HEK293 (cell line): Measurements from ENCODE around the gene NIP7.

Experiments
- CTCF ChIA-PET: fragments of 350-600 bp; formaldehyde crosslinking; extraction: SDS; loops from one replicate; lab custom pipeline; 2021; ENCODE audit warnings: antibody characterized with exemption; lab: Yijun Ruan, JAX
- POLR2A ChIA-PET: fragments of 300-600 bp; formaldehyde crosslinking; extraction: SDS; loops from one replicate; lab custom pipeline; 2020; ENCODE audit warnings: antibody characterized with exemption, inconsistent platforms; lab: Yijun Ruan, JAX
- H3K27ac ChIP-seq: fragments of 200-500 bp; sonication (Bioruptor generic); 2 replicates; pipeline ENCODE4 v1.5.1; 2014; ENCODE audit warnings: low read depth, low read length, control low read depth, inconsistent platforms; ENCODE audit errors: extremely low read depth
- H3K36me3 ChIP-seq, 2 experiments: fragments of 200-500 bp in 1 of 2; sonication (Bioruptor generic) in 1 of 2; 1 replicate in 1 of 2; 2 replicates in 1 of 2; pipeline ENCODE4 v1.5.1; 2014 to 2017; ENCODE audit warnings: inconsistent platforms in 2 of 2, low read length in 2 of 2; ENCODE audit not compliant: control insufficient read depth in 2 of 2, insufficient read depth in 1 of 2
- H3K4me1 ChIP-seq: fragments of 200-500 bp; sonication (Bioruptor generic); 2 replicates; pipeline ENCODE4 v1.5.1; 2014; ENCODE audit warnings: mild to moderate bottlenecking, low read length, inconsistent platforms; ENCODE audit not compliant: control insufficient read depth, insufficient read depth
- H3K4me3 ChIP-seq: 2 replicates; pipeline ENCODE4 v1.5.1; 2011; ENCODE audit warnings: low read depth, mild to moderate bottlenecking, control low read depth, low read length, moderate library complexity
- H3K9me3 ChIP-seq: fragments of 200-500 bp; sonication (Bioruptor generic); 2 replicates; pipeline ENCODE4 v1.5.1; 2014; ENCODE audit warnings: low read depth, low read length, inconsistent platforms; ENCODE audit not compliant: control insufficient read depth, insufficient read depth
- BCL11A ChIP-seq: fragments of 450-650 bp; formaldehyde crosslinking; IDR thresholded peaks from 2 replicates; pipeline ENCODE4 v1.5.1; 2016; ENCODE audit warnings: low read depth, missing biosample characterization, missing genetic modification characterization
- FEZF1 ChIP-seq: fragments of 450-650 bp; formaldehyde crosslinking; IDR thresholded peaks from 2 replicates; pipeline ENCODE4 v1.5.1; 2016; ENCODE audit warnings: missing biosample characterization, missing genetic modification characterization
- GLI4 ChIP-seq: fragments of 450-650 bp; formaldehyde crosslinking; IDR thresholded peaks from 2 replicates; pipeline ENCODE4 v1.5.1; 2016; ENCODE audit warnings: missing biosample characterization, missing genetic modification characterization
- HOXD13 ChIP-seq: sonication (generic); formaldehyde crosslinking; IDR thresholded peaks from 2 replicates; pipeline ENCODE4 v1.8.0; 2022; ENCODE audit warnings: missing genetic modification reagents, borderline replicate concordance
- SCRT1 ChIP-seq: fragments of 450-650 bp; formaldehyde crosslinking; IDR thresholded peaks from 2 replicates; pipeline ENCODE4 v1.5.1; 2016; ENCODE audit warnings: missing biosample characterization, missing genetic modification characterization, borderline replicate concordance
- SETDB1 ChIP-seq: IDR thresholded peaks from one replicate; pipeline ENCODE4 v1.6.1; 2017; ENCODE audit warnings: mild to moderate bottlenecking, low read length, moderate library complexity, mixed read lengths; ENCODE audit not compliant: insufficient read length
- TCF7L2 ChIP-seq: IDR thresholded peaks from 2 replicates; pipeline ENCODE4 v1.6.1; 2011; ENCODE audit warnings: low read depth, mild to moderate bottlenecking, inconsistent platforms, low read length, moderate library complexity, borderline replicate concordance
- TSHZ1 ChIP-seq: fragments of 450-650 bp; formaldehyde crosslinking; IDR thresholded peaks from 2 replicates; pipeline ENCODE4 v1.5.1; 2016; ENCODE audit warnings: missing biosample characterization, missing genetic modification characterization, borderline replicate concordance
- ZBTB20 ChIP-seq: fragments of 450-650 bp; formaldehyde crosslinking; IDR thresholded peaks from 2 replicates; pipeline ENCODE4 v1.5.1; 2016; ENCODE audit warnings: missing biosample characterization, missing genetic modification characterization
- ZBTB6 ChIP-seq: fragments of 450-650 bp; formaldehyde crosslinking; IDR thresholded peaks from 2 replicates; pipeline ENCODE4 v1.5.1; 2017; ENCODE audit warnings: missing biosample characterization, missing genetic modification characterization
- ZNF133 ChIP-seq: fragments of 450-650 bp; formaldehyde crosslinking; IDR thresholded peaks from 2 replicates; pipeline ENCODE4 v1.5.1; 2016; ENCODE audit warnings: missing biosample characterization, missing genetic modification characterization
- ZNF18 ChIP-seq: fragments of 450-650 bp; formaldehyde crosslinking; IDR thresholded peaks from 2 replicates; pipeline ENCODE4 v1.5.1; 2016; ENCODE audit warnings: missing biosample characterization, missing genetic modification characterization
- ZNF354C ChIP-seq: fragments of 450-650 bp; formaldehyde crosslinking; IDR thresholded peaks from 2 replicates; pipeline ENCODE4 v1.5.1; 2016; ENCODE audit warnings: missing biosample characterization, missing genetic modification characterization, low read depth, borderline replicate concordance
- ZNF394 ChIP-seq: fragments of 450-650 bp; formaldehyde crosslinking; IDR thresholded peaks from 2 replicates; pipeline ENCODE4 v1.5.1; 2016; ENCODE audit warnings: missing biosample characterization, missing genetic modification characterization, mild to moderate bottlenecking, moderate library complexity, borderline replicate concordance
- ZNF449 ChIP-seq: fragments of 450-650 bp; formaldehyde crosslinking; IDR thresholded peaks from 2 replicates; pipeline ENCODE4 v1.5.1; 2017; ENCODE audit warnings: missing biosample characterization, mild to moderate bottlenecking, missing genetic modification characterization, moderate library complexity
- ZNF529 ChIP-seq: fragments of 450-650 bp; formaldehyde crosslinking; IDR thresholded peaks from 2 replicates; pipeline ENCODE4 v1.5.1; 2017; ENCODE audit warnings: missing genetic modification characterization, missing biosample characterization; ENCODE audit not compliant: insufficient replicate concordance
- ZNF530 ChIP-seq: fragments of 450-650 bp; formaldehyde crosslinking; IDR thresholded peaks from 2 replicates; pipeline ENCODE4 v1.5.1; 2016; ENCODE audit warnings: low read depth, missing biosample characterization, missing genetic modification characterization
- ZNF555 ChIP-seq: fragments of 450-650 bp; formaldehyde crosslinking; conservative IDR thresholded peaks from 2 replicates; pipeline ENCODE4 v1.5.1; 2017; ENCODE audit warnings: missing biosample characterization, mild to moderate bottlenecking, missing genetic modification characterization, inconsistent platforms
- ZNF560 ChIP-seq: fragments of 450-650 bp; formaldehyde crosslinking; IDR thresholded peaks from 2 replicates; pipeline ENCODE4 v1.5.1; 2017; ENCODE audit warnings: missing biosample characterization, missing genetic modification characterization, borderline replicate concordance
- ZNF639 ChIP-seq: fragments of 450-650 bp; formaldehyde crosslinking; IDR thresholded peaks from 2 replicates; pipeline ENCODE4 v1.5.1; 2016; ENCODE audit warnings: missing biosample characterization, missing genetic modification characterization
- ZNF658 ChIP-seq: fragments of 450-650 bp; formaldehyde crosslinking; IDR thresholded peaks from 2 replicates; pipeline ENCODE4; 2016; ENCODE audit warnings: missing biosample characterization, missing genetic modification characterization
- ZNF76 ChIP-seq: fragments of 450-650 bp; formaldehyde crosslinking; IDR thresholded peaks from 2 replicates; pipeline ENCODE4; 2016; ENCODE audit warnings: low read depth, missing biosample characterization, missing genetic modification characterization, borderline replicate concordance

NIP7 gene

GRCh38 chr16:69378036-69378435 is 38.5 kb downstream of the NIP7 start (continued):
- TF ChIP-seq ZNF354C (tag by site-specific recombination), result no peak
- TF ChIP-seq, all 188 proteins: peak for 0

- Histone ChIP-seq H3K4me3 (no peak overlapping the region), H3K27ac (no peak overlapping the region), H3K36me3 (peaks cover 45 to 78% of the 10 kb centered on the region in 2 experiments), H3K4me1 (no peaks in the 10 kb centered on the region), H3K9me3 (no peaks in the 10 kb centered on the region)
- ChIA-PET CTCF (interaction anchor here (1.6 kb wide), 1 partner anchor 17 kb away, joined by 10 read pairs; no protein-coding TSS in a partner anchor), POLR2A (interaction anchor here (0.5 to 0.6 kb wide), 2 partner anchors 20 to 354 kb away, joined by 5 to 6 read pairs; no protein-coding TSS in a partner anchor)
- no peak for TF ChIP-seq ZBTB6 (tag by site-specific recombination)
- no peak for TF ChIP-seq TCF7L2
- TF ChIP-seq SETDB1, result no peak
- no peak for TF ChIP-seq ZNF560 (tag by site-specific recombination)
- no peak for TF ChIP-seq ZNF133 (tag by site-specific recombination)
- no peak for TF ChIP-seq ZBTB20 (tag by site-specific recombination)
- TF ChIP-seq ZNF529 (tag by site-specific recombination), result no peak
- no peak for TF ChIP-seq ZNF530 (tag by site-specific recombination)
- no peak for TF ChIP-seq BCL11A (tag by site-specific recombination)
- no peak for TF ChIP-seq ZNF76 (tag by site-specific recombination)
Measured at GRCh38 chr16:69378760-69379159, 39.2 kb downstream of the NIP7 start.

- ChIA-PET CTCF (interaction anchor here (0.6 to 1.0 kb wide), 3 partner anchors 15 to 385 kb away, joined by 3 to 4 read pairs (median 4); no protein-coding TSS in a partner anchor), POLR2A (interaction anchor here (0.5 to 0.6 kb wide), 2 partner anchors 10 to 29 kb away, joined by 3 to 4 read pairs; no protein-coding TSS in a partner anchor)
- Histone ChIP-seq H3K4me1 (no peaks in the 10 kb centered on the region), H3K27ac (no peak overlapping the region), H3K36me3 (peaks cover 45 to 71% of the 10 kb centered on the region in 2 experiments), H3K4me3 (no peak overlapping the region), H3K9me3 (no peaks in the 10 kb centered on the region)
- TF ChIP-seq TSHZ1, result no peak
- TF ChIP-seq ZNF394 (tag by site-specific recombination), result no peak
- TF ChIP-seq ZNF449, result no peak
- TF ChIP-seq FEZF1 (tag by site-specific recombination), result no peak
- TF ChIP-seq GLI4, result no peak
- no peak for TF ChIP-seq ZNF555 (tag by site-specific recombination)
- TF ChIP-seq SCRT1 (tag by site-specific recombination), result no peak
- TF ChIP-seq HOXD13 (CRISPR knock-in tag), result no peak
- no peak for TF ChIP-seq ZBTB6 (tag by site-specific recombination)
- TF ChIP-seq ZNF639, result no peak
- no peak for TF ChIP-seq ZNF658 (tag by site-specific recombination)
- no peak for TF ChIP-seq ZNF18 (tag by site-specific recombination)
Measured at GRCh38 chr16:69381231-69381630, 41.7 kb downstream of the NIP7 start.
